ENCODE results near the gene EFNA5.

DNA sequence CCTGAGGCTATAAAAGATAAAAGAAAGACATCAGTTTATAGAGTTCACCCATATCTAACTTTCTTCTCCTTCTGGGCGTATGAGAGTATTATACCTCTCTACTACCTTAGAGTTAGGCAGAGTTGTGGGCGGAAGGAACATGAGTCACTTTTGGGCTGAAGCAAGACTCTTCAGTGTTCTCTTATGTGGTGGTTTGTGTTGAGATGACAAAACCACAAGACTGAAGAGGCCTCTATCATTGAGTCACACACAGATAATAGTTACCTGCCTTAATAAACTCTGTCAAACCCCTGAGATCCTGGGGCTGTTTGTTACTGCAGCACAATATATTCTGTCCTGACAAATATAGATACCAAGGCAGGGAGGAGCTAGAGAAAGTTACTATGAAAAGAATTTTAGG, 184.2 kb downstream of the EFNA5 start:
- no peak for TF ChIP-seq CTCF (IDR thresholded peaks at IDR 0.05; ENCODE audit: poor library complexity)
- no peak for TF ChIP-seq EZH2 (IDR thresholded peaks at IDR 0.05; ENCODE audit: borderline replicate concordance)
